ENCODE data around the gene CYP2A7.
"Not testable (repeated sequence)": the region's sequence is repeated elsewhere in the genome, so short reads cannot be mapped to it uniquely, and the experiment has no call there.

The CYP2A7 gene, protein sequence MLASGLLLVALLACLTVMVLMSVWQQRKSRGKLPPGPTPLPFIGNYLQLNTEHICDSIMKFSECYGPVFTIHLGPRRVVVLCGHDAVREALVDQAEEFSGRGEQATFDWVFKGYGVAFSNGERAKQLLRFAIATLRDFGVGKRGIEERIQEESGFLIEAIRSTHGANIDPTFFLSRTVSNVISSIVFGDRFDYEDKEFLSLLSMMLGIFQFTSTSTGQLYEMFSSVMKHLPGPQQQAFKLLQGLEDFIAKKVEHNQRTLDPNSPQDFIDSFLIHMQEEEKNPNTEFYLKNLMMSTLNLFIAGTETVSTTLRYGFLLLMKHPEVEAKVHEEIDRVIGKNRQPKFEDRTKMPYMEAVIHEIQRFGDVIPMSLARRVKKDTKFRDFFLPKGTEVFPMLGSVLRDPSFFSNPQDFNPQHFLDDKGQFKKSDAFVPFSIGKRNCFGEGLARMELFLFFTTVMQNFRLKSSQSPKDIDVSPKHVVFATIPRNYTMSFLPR

DNA sequence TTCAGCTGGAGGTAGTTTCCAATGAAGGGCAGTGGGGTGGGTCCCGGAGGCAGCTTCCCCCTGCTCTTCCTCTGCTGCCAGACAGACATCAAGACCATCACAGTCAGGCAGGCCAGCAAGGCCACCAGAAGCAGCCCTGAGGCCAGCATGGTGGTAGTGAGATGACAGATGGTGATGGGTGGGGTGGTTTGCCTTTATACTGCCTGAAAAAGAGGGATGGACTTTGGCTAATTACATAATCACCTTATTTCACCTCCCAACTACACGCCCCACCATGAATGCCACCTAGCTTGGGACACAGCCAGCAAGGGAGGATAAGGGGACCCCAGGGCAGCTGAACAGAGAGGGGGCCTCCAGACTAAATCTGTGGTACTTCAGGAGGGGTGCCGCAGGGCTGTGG, at the start of gene CYP2A7:
CYP2A7 (minus strand) TSS at position 170 of the 400 bp plus-strand sequence; CDS start at position 149, 21 bp downstream.
- not testable (repeated sequence) for H3K36me3 ChIP-seq (ENCODE audit: insufficient read depth, low read length); H3K9ac ChIP-seq (ENCODE audit: low read depth, low read length); H3K4me1 ChIP-seq (ENCODE audit: insufficient read depth, low read length); H3K9me3 ChIP-seq (ENCODE audit: control insufficient read depth, insufficient read depth, low read length)

DNA sequence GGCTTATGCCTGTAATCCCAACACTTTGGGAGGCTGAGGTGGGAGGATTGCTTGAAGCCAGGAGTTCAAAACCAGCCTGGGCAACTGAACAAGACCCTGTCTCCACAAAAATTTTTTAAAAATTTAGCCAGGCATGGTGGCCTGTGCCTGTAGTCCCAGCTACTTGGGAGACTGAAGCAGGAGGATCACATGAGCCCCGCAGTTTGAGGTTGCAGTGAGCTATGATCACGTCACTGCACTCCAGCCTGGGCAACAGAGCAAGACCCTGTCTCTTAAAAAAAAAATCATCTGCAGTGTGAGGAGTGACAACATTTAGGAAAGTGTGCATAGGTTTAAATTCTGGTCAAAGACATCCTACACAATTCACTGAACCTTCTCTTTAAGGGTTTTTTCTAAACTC, 48.8 kb upstream of the CYP2A7 start:
- H3K4me1 ChIP-seq (ENCODE audit: insufficient read depth, low read length); H3K36me3 ChIP-seq (ENCODE audit: insufficient read depth, low read length); H3K9ac ChIP-seq (ENCODE audit: low read depth, low read length); H3K9me3 ChIP-seq (ENCODE audit: control insufficient read depth, insufficient read depth, low read length): not testable (repeated sequence)

DNA sequence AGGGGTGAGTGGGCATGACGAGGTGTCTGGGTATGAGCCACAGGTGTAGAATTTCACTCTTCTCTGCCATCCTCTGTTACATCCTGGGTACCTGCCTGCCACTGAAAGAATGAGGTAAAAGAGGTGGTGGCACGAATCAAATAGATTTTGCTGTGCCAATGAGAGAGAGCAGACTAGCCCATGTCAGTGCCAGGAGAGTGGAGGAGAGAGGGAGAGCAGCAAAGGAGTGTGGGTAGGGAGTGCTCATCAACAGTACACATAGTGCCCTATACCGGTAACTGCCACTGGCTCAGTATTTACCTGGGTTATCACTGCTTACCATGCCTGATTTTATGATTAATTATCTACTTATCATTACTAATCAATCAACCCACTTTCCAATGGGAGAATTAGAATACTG, 47.9 kb upstream of the CYP2A7 start:
- not testable (repeated sequence) for H3K9me3 ChIP-seq (ENCODE audit: control insufficient read depth, insufficient read depth, low read length); H3K9ac ChIP-seq (ENCODE audit: low read depth, low read length); H3K4me1 ChIP-seq (ENCODE audit: insufficient read depth, low read length); H3K36me3 ChIP-seq (ENCODE audit: insufficient read depth, low read length)

DNA sequence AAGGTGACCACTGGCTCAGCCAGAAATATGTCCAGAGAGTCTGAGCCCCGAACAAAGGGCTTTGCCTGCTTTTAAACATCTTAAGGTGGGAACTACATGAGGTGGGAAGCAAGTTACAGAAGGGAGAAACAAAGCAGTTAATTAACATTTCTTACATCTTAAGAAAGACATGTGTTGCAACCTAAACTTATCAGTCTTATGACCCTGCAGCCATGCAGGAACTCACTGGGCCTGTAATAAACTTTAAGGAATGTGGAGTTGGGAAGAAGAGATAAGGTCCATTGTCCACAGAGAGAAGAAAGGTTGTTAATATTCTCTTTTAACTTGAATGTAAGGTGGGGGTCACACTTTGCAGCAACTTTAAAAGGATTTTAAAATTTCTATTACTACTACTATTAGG, 46.8 kb upstream of the CYP2A7 start:
- H3K36me3 ChIP-seq (ENCODE audit: insufficient read depth, low read length): no peaks in the 10 kb centered on the region
- peaks cover 6% of the 10 kb centered on the region; the same call in 1 of the 2 replicates for H3K4me1 ChIP-seq (ENCODE audit: insufficient read depth, low read length)
- H3K9ac ChIP-seq (ENCODE audit: low read depth, low read length): no peak overlapping the region
- H3K9me3 ChIP-seq (ENCODE audit: control insufficient read depth, insufficient read depth, low read length): no peaks in the 10 kb centered on the region

DNA sequence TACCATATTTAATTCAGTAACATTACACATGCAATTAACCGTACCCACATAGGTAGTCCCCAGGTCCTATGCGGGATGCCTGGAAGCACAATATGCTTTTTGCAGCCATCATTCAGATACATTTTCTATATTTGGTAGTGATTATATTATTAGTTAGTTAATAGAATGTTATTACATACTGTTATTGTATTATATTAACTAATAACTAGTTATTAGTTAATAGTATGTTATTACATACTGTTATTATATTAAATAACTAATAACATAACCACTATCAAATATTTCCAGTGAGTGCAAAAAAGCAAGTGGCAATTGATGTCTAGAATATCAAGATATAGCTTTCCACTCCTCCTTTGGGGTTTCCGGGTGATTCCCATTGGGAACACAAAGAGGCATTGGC, 45.5 kb upstream of the CYP2A7 start:
- no peak overlapping the region for H3K9ac ChIP-seq (ENCODE audit: low read depth, low read length)
- no peaks in the 10 kb centered on the region for H3K9me3 ChIP-seq (ENCODE audit: control insufficient read depth, insufficient read depth, low read length)
- H3K36me3 ChIP-seq (ENCODE audit: insufficient read depth, low read length): no peaks in the 10 kb centered on the region
- peaks cover 6% of the 10 kb centered on the region; the same call in 1 of the 2 replicates for H3K4me1 ChIP-seq (ENCODE audit: insufficient read depth, low read length)

DNA sequence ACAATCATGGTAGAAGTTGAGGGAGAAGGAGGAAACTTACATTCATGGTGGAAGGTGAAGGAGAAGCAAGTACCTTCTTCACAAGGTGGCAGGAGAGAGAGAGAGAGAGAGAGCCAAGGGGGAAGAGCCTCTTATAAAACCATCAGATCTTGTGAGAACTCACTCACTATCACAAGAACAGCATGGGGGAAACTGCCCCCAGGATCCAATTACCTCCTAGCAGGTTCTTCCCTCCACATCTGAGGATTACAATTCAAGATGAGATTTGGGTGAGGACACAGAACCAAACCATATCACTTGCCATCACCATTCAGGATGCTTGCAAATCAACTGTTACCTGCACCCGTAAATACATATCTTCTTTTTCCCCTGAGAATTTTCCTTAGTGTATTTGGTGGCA, 44.2 kb upstream of the CYP2A7 start:
- not testable (repeated sequence) for H3K4me1 ChIP-seq (ENCODE audit: insufficient read depth, low read length); H3K9me3 ChIP-seq (ENCODE audit: control insufficient read depth, insufficient read depth, low read length)

DNA sequence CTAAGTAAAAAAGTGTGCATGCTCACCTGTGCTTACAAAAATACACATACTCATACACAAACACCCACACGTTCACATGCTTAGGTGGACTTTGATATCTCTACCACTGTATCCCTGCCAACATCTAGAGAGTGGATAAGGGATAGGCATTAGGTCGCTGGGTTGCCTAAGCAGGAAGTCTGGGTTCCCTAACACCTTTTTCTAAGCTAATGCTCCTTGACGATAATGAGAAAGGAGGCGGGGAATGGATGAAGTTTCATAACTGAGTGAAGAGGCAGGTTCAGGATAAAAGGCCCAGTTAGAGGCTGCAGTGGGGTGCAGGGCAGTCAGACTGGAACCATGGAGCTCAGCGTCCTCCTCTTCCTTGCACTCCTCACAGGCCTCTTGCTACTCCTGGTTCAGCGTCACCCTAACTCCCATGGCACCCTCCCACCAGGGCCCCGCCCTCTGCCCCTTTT, 41.9 kb upstream of the CYP2A7 start:
- Histone ChIP-seq H3K9ac (ENCODE audit: low read depth, low read length) (no peak overlapping the region), H3K9me3 (ENCODE audit: control insufficient read depth, insufficient read depth, low read length) (peaks cover 7% of the 10 kb centered on the region; the same call in 1 of the 2 replicates), H3K4me1 (ENCODE audit: insufficient read depth, low read length) (no peaks in the 10 kb centered on the region), H3K36me3 (ENCODE audit: insufficient read depth, low read length) (no peaks in the 10 kb centered on the region)

More for the DNA sequence above, 44.2 kb upstream of the CYP2A7 start:
- not testable (repeated sequence) for H3K9ac ChIP-seq (ENCODE audit: low read depth, low read length); H3K36me3 ChIP-seq (ENCODE audit: insufficient read depth, low read length)

DNA sequence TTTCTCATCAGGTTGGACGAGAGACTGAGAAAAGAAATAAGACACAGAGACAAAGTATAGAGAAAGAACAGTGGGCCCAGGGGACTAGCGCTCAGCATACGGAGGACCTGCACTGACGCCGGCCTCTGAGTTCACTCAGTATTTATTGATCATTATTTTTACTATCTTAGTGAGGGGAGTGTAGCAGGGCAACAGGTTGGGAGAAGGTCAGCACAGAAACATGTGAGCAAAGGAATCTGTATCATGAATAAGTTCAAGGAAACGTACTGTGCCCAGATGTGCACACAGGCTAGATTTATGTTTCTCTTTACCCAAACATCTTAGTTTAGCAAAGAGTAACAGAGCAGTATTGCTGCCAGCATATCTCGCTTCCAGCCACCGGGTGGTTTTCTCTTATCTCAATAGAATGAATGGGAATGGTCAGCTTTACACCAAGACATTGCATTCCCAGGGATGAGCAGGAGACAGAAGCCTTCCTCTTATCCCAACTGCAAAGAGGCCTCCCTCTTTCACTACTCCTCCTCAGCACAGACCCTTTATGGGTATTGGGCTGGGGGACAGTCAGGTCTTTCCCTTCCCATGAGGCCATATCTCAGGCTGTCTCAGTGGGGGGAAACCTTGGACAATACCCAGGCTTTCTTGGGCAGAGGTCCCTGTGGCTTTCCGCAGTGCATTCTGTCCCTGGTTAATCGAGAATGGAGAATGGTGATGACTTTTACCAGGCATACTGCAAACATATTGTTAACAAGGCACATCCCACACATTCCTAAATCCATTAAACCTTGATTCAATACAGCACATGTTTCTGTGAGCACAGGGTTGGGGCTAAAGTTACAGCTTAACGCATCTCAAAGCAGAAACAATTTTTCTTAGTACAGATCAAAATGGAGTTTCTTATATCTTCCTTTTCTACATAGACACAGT, 40.5 kb upstream of the CYP2A7 start:
- not testable (repeated sequence) for H3K4me1 ChIP-seq (ENCODE audit: insufficient read depth, low read length); H3K9ac ChIP-seq (ENCODE audit: low read depth, low read length); H3K36me3 ChIP-seq (ENCODE audit: insufficient read depth, low read length); H3K9me3 ChIP-seq (ENCODE audit: control insufficient read depth, insufficient read depth, low read length)

DNA sequence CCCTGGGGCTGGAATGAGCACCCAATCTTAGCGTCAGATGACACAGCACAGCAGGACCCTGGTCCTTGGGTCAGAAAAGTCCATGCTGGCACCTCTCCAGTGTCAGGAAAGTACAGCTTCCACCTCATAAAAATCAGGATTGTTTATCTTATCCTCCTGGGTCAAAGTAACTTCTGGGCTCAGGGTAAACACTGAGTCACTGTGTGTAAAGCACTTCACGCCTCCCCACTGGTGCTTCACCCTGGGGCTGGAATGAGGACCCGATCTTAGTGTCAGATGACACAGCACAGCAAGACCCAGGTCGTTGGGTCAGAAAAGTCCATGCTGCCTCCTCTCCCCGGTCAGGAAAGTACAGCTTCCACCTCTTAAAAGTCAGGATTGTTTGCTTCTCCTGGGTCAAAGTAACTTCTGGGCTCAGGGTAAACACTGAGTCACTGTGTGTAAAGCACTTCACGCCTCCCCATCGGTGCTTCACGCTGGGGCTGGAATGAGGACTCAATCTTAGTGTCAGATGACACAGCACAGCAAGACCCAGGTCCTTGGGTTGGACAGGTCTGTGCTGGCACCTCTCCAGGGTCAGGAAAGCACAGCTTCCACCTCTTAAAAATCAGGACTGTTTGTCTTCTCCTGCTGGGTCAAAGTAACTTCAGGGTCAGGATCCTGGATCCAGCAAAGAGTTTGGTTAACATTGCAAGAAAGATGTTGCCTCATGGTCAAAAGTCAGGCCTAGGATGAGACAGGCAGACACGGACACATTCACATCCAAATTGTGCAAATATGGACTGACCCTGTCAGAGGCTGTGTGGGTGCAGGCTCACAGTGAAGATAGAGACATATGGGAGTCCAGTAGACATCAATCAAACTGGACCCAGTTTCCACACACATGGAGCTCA, 39.2 kb upstream of the CYP2A7 start:
- no peak overlapping the region for H3K9ac ChIP-seq (ENCODE audit: low read depth, low read length)
- H3K36me3 ChIP-seq (ENCODE audit: insufficient read depth, low read length): no peaks in the 10 kb centered on the region
- H3K4me1 ChIP-seq (ENCODE audit: insufficient read depth, low read length): no peaks in the 10 kb centered on the region
- peaks cover 7% of the 10 kb centered on the region; the same call in 1 of the 2 replicates for H3K9me3 ChIP-seq (ENCODE audit: control insufficient read depth, insufficient read depth, low read length)

DNA sequence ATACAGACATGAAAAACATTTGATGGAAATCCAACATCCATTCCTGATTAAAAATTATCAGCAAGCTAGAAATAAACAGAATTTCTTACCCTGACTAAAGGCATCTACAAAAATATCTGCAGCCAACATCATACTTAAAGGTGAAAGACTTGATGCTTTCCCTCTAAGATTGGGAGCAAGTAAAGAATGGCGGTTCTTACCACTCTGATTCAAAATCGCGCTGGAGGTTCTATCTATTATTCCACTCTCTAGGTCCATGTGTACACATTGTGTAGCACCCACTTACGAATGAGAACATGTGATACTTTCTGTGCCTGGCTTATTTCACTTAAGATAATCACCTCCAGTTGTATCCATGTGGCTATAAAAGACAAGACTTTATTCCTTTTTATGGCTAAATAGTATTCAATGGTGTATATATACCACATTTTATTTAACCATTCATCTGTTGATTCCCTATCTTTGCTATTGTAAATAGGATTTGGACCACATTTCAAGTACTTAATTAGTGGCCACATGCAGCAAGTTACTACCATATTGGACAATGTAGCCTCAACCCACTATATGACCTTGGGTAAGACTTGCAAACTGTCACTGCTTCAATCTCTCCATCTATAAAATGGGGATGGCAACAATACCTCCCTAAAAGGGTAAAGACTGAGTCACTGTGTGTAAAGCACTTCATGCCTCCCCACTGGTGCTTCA, 38.4 kb upstream of the CYP2A7 start:
- Histone ChIP-seq H3K9me3 (ENCODE audit: control insufficient read depth, insufficient read depth, low read length) (peaks cover 7% of the 10 kb centered on the region; the same call in 1 of the 2 replicates), H3K36me3 (ENCODE audit: insufficient read depth, low read length) (no peaks in the 10 kb centered on the region), H3K9ac (ENCODE audit: low read depth, low read length) (no peak overlapping the region), H3K4me1 (ENCODE audit: insufficient read depth, low read length) (no peaks in the 10 kb centered on the region)

DNA sequence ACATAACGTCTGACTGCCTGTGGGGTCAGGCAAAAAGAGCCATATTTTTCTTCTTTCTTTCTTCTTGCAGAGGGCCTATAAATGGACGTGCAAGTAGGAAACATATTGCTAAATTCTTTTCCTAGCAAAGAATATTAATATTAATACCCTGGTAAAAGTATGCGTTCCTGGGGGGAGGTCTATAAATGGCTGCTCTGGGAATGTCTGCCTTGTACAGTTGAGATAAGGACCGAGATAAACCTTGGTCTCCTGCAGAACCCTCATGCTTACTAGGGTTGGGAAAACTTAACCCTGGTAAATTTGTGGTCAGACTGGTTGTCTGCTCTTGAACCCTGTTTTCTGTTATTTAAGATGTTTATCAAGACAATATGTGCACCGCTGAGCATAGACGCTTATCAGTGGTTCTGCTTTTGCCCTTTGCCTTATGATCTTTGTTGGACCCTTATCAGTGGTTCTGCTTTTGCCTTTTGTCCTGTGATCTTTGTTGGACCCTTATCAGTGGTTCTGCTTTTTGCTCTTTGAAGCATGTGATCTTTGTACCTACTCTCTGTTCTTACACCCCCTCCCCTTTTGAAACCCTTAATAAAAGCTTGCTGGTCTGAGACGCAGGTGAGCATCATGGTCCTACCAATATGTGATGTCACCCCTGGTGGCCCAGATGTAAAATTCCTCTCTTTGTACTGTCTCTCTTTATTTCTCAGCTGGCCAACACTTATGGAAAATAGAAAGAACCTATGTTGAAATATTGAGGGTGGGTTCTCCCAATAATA, 37.7 kb upstream of the CYP2A7 start:
- not testable (repeated sequence) for H3K9ac ChIP-seq (ENCODE audit: low read depth, low read length); H3K4me1 ChIP-seq (ENCODE audit: insufficient read depth, low read length); H3K9me3 ChIP-seq (ENCODE audit: control insufficient read depth, insufficient read depth, low read length)

DNA sequence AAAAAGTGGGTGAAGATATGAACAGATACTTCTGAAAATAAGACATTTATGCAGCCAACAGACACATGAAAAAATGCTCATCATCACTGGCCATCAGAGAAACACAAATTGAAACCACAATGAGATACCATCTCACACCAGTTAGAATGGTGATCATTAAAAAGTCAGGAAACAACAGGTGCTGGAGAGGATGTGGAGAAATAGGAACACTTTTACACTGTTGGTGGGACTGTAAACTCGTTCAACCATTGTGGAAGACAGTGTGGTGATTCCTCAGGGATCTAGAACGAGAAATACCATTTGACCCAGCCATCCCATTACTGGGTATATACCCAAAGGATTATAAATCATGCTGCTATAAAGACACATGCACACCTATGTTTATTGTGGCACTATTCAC, 36.3 kb upstream of the CYP2A7 start:
- not testable (repeated sequence) for H3K9ac ChIP-seq (ENCODE audit: low read depth, low read length); H3K9me3 ChIP-seq (ENCODE audit: control insufficient read depth, insufficient read depth, low read length); H3K4me1 ChIP-seq (ENCODE audit: insufficient read depth, low read length); H3K36me3 ChIP-seq (ENCODE audit: insufficient read depth, low read length)

More for the DNA sequence above, 37.7 kb upstream of the CYP2A7 start:
- H3K36me3 ChIP-seq (ENCODE audit: insufficient read depth, low read length): not testable (repeated sequence)

DNA sequence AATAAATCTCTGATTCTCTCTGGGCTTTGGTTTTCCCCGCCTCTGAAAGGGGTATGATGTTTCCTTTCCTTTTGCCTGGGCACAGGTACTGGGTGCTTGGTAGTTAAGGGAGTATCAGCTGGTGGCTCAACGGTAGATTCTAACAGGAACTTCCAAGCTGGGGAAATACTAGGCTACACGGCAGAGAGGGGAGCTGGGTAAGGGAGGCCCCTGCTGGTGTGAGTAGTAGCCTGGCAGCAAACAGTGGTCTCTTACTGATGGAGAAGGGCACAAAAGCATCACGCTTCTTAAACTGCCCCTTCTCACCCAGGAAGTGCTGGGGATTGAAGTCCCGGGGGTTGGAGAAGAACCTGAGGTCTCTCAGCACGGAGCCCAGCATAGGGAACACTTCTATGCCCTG, 26.9 kb upstream of the CYP2A7 start:
- Histone ChIP-seq H3K36me3 (ENCODE audit: insufficient read depth, low read length) (no peaks in the 10 kb centered on the region), H3K4me1 (ENCODE audit: insufficient read depth, low read length) (no peaks in the 10 kb centered on the region), H3K9ac (ENCODE audit: low read depth, low read length) (peak overlapping the region; percentile 34; the same call in 1 of the 2 replicates), H3K9me3 (ENCODE audit: control insufficient read depth, insufficient read depth, low read length) (no peaks in the 10 kb centered on the region)

Measured in ES-I3 (cell line).